Inferior parietal cortex (tissue), 1 donor: ENCODE data around the gene ARMC3.
"Not testable (repeated sequence)": the region's sequence is repeated elsewhere in the genome, so short reads cannot be mapped to it uniquely, and the experiment has no call there.

Experiments used
- DNase-seq: peaks from one replicate; pipeline ENCODE4 v3.0.0-alpha.2; 2016; ENCODE audit errors: extremely low spot score

The ARMC3 gene, protein sequence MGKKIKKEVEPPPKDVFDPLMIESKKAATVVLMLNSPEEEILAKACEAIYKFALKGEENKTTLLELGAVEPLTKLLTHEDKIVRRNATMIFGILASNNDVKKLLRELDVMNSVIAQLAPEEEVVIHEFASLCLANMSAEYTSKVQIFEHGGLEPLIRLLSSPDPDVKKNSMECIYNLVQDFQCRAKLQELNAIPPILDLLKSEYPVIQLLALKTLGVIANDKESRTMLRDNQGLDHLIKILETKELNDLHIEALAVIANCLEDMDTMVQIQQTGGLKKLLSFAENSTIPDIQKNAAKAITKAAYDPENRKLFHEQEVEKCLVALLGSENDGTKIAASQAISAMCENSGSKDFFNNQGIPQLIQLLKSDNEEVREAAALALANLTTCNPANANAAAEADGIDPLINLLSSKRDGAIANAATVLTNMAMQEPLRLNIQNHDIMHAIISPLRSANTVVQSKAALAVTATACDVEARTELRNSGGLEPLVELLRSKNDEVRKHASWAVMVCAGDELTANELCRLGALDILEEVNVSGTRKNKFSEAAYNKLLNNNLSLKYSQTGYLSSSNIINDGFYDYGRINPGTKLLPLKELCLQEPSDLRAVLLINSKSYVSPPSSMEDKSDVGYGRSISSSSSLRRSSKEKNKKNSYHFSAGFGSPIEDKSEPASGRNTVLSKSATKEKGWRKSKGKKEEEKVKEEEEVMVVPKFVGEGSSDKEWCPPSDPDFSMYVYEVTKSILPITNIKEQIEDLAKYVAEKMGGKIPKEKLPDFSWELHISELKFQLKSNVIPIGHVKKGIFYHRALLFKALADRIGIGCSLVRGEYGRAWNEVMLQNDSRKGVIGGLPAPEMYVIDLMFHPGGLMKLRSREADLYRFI

DNA sequence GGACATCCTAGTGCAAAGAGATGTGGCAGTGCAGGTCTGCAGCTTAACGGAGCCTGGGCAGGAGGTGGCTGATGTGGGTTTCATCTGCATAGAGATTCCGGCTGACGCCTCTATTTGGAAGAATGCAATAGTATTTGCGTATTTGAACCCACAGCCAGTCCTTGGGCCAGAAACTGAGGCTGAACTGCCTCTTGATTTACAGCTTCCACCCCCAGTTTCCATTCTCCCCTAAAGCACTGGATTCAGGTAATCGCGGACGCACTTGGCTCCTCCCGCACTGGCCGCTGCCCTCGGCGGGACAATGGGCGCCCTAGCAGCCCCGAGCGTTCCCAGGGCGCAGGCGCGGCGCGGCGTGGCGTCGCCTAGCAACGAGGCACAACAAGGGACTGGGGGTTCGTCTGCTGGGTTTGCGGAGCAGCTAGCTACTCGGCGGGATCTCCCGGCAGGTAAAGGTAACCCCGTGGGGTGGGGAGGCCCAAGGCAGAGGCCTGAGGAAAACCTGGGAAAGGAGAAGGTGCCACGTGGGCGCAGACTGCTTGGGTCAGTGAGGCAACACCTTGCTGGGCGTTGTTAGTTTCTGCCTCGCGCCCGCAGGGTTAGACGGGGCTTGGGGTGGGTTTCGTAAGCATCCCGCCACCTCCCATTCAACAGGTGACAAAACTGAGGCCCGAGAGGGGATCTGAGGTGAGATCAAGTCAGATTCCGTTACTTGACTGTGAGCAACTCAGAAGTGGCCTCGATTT is at the start of gene ARMC3:
Gene ARMC3, plus strand, starts transcription at position 393 of the 743 bp plus-strand sequence. CDS start 3,944 bp downstream, outside the sequence.
- peak; percentile 77 for DNase-seq

- DNase-seq = no peak
These were observed 36.1 kb upstream of the ARMC3 start for GRCh38 chr10:22891797-22892196.

GRCh38 chr10:22893781-22894180 is 34.1 kb upstream of the ARMC3 start:
- no peak for DNase-seq

GRCh38 chr10:22894714-22895113 is 33.1 kb upstream of the ARMC3 start:
- no peak for DNase-seq

DNA sequence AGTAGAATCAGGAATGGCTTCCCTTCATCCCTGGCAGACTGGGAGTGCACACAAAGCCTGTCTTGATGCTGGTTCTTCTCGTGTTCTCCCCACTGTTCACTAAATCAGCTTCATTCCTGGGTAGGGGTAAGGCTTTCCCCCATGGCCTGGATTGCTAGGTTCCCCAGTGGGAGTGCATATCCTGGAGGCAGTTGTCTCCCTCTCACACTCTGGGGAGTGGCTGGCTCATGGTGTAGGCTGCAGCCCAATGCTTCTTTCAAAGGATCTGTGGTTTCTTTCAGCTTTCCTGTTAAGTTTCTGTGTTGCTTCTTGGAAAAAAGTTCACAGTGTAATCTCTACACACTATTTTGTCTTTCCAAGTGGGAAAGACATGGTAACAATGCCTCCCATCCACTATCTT is 32.6 kb upstream of the ARMC3 start:
- no peak for DNase-seq

GRCh38 chr10:22897371-22897770 is 30.5 kb upstream of the ARMC3 start:
- DNase-seq = no peak

- DNase-seq = no peak
These were observed 28.5 kb upstream of the ARMC3 start for GRCh38 chr10:22899307-22899706.

DNA sequence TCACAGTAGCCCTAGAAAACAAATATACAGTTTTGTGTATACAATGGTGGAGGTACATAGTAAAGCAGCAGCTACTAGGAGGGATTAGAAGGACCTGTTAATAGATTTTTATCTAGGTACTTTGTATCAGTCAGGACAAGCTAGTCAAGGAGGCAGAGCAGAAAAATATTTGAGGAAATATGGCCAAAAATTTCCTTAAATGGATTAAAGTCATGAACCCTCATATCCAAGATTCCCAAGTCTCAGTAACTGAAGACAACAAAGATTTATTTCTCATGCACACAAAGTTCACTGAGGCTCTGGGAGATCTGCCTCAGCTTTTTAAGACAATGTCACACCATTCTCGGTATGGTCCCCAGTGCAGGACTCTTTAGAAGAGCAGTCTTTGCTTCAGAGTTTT is 28.1 kb upstream of the ARMC3 start:
- DNase-seq = no peak

GRCh38 chr10:22900841-22901601 is 26.8 kb upstream of the ARMC3 start:
- no peak for DNase-seq

DNA sequence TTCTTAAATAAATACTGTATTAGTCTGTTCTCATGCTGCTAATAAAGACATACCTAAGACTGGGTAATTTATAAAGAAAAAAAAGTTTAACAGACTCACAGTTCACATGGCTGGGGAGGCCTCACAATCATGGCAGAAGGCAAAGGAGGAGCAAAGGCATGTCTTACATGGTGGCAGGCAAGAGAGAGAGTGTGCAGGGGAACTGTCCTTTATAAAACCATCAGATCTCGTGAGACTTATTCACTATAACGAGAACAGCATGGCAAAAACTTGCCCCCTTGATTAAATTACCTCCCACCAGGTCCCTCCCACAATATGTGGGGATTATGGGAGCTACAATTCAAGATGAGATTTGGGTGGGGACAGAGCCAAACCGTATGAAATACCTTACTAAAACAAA is 25.7 kb upstream of the ARMC3 start:
- not testable (repeated sequence) for DNase-seq

- DNase-seq = no peak
These were observed 24.2 kb upstream of the ARMC3 start for GRCh38 chr10:22903694-22904093.

GRCh38 chr10:22906767-22907166 is 21.1 kb upstream of the ARMC3 start:
- DNase-seq = no peak

GRCh38 chr10:22908837-22909236 is 19.0 kb upstream of the ARMC3 start:
- DNase-seq = no peak

GRCh38 chr10:22909673-22910072 is 18.2 kb upstream of the ARMC3 start:
- not testable (repeated sequence) for DNase-seq

DNA sequence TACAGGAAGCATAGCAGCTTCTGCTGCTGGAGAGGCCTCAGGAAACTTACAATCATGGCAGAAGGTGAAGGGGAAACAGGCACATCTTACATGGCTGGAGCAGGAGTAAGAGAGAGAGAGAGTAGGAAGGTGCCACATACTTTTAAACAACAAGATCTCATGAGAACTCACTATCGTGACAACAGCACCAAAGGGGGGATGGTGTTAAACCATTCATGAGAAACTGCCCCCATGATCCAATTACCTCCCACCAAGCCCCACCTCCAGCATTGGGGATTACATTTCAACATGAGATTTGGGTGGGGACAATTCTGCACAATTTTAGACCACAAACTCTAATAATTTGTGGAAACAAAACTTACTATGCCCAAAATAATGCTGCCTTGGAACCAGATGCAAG is 16.8 kb upstream of the ARMC3 start:
- DNase-seq = no peak

DNA sequence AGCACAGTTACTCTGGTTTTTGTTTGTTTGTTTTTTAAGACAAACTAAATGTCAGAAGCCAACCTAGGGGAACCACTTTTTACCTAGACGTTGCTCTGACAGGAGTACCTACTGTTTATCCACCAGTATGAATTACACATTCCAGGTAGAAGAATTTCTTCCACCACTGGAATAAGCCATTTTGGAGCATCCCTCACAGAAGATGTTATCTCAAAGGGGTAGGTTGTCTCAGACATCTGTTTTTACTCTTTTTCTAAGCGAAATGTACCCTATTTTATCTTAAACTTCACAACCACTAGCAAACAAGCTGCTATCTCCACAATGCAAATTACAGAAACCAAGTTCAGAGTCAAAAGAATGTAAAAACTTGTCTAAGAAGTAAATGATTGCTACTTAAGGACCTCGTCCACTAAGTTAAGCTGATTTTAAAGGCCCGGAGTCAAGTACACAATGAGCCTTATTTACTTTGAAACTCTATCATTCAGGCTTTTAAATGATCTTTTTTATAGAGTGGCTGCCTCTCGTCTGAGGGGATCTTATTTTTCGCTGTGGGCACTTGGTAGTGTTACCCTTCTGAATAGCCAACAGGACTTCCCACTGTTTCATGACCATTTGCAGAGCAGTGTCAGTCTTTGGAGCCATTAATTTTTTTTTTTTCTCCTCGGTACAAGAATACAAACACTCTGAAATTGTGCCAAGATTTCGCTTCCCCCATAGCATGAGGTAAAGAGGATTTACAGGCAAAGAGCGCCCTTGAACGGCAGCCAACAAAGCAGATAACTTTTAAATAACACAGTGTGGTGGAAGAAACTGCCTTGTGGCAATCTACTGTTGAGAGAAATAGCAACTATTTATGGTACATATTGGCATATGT is 15.7 kb upstream of the ARMC3 start:
- DNase-seq = peak; percentile 17

DNA sequence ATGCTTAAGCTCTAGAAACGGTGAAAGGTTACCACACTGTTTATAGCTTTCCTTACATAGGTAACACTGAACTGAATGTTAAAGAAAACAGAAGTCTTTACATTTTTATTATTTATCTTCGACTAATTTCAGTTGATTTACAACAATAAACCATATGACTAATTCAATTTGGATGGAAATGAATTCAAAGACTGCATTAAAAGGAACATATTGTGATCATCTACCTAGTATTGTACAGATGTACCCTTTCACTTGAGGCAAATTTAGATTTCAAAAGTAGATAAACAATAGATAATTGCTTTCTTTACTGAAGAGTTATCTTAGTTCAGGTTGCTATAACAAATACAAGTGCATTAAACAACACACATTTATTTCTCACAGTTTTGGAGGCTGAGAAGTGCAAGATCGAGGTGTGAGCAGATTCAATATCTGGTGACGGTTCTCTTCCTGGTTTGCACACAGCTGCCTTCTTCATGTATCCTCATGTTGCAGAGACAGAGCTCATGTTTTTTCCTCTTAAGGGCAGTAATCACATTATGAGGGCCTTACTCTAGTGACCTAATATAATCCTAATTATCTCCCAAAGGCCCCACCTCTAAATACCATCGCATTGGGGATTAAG is 15.0 kb upstream of the ARMC3 start:
- no peak for DNase-seq

- no peak for DNase-seq
These were observed 14.3 kb upstream of the ARMC3 start for GRCh38 chr10:22913474-22914092.

DNA sequence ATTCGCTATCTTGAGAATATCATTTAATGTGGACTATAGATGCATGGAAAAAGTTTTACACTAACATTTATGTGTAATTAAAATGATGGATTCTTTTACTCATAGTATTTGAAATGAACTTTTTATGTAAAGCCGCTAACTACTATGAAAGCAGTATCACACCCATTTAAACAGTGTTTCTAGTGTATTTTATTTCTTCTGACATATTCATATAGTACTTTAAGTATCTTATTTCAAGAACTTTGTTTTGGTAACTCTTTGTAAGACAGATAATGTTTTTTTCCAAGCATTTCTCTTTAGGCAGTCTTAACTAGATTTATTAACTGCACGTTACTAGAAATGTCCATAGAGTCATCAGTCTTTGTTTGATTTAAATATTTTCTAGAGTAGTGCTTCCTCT is 12.5 kb upstream of the ARMC3 start:
- no peak for DNase-seq
